OCI-LY7 (cell line): Measurements from ENCODE around the gene HDAC9. TPM values are rescaled to one million over a fixed set of nuclear protein-coding genes. Genes with fewer than 3 reads are reported as not detected.

ENCODE experiments used
- BruUV-seq: library from RNA; stranded (reverse); fragments of 400-500 nt; replicated peaks from 2 replicates; lab custom pipeline; 2021; lab: Mats Ljungman, UMichigan
- CTCF ChIA-PET: fragments of 300-600 bp; sonication (Branson Sonifier 250); formaldehyde crosslinking; loops from one replicate; lab custom pipeline; 2022; ENCODE audit warnings: antibody characterized with exemption; ENCODE audit not compliant: unreplicated experiment; lab: Charles Lee
- POLR2A ChIA-PET: fragments of 300-600 bp; sonication (Branson Sonifier 250); formaldehyde crosslinking; loops from one replicate; lab custom pipeline; 2022; ENCODE audit warnings: antibody characterized with exemption; lab: Charles Lee
- DNase-seq: peaks from one replicate; pipeline ENCODE4 v3.0.0-alpha.2; 2015; ENCODE audit warnings: low spot score
- H2AFZ ChIP-seq: fragments of 200-600 bp; sonication (generic), shearing (Covaris generic); 2 replicates; pipeline ENCODE4 v1.6.1; 2014; ENCODE audit warnings: mild to moderate bottlenecking, antibody characterized with exemption, low read length, moderate library complexity
- H3K27ac ChIP-seq: fragments of 200-600 bp; sonication (generic); 2 replicates; pipeline ENCODE4 v1.5.1; 2014; ENCODE audit warnings: mixed run types, low read depth, mild to moderate bottlenecking, moderate library complexity, low read length, inconsistent platforms; ENCODE audit not compliant: poor library complexity, severe bottlenecking
- H3K36me3 ChIP-seq: fragments of 200-600 bp; sonication (generic); 2 replicates; pipeline ENCODE4 v1.6.1; 2014; ENCODE audit warnings: mild to moderate bottlenecking, antibody characterized with exemption, low read length, moderate library complexity, mixed read lengths; ENCODE audit not compliant: insufficient read depth
- H3K4me1 ChIP-seq: fragments of 200-600 bp; sonication (generic); 2 replicates; pipeline ENCODE4 v1.5.1; 2014; ENCODE audit warnings: mild to moderate bottlenecking, low read length; ENCODE audit not compliant: insufficient read depth, poor library complexity, severe bottlenecking
- H3K4me2 ChIP-seq: fragments of 200-600 bp; sonication (generic); 2 replicates; pipeline ENCODE4 v1.6.1; 2014; ENCODE audit warnings: mild to moderate bottlenecking, low read length
- H3K4me3 ChIP-seq: fragments of 200-600 bp; sonication (generic); 2 replicates; pipeline ENCODE4 v1.5.1; 2014; ENCODE audit warnings: mild to moderate bottlenecking, low read depth, low read length; ENCODE audit not compliant: poor library complexity, severe bottlenecking
- H3K79me2 ChIP-seq: fragments of 200-600 bp; sonication (generic); 2 replicates; pipeline ENCODE4 v1.6.1; 2016; ENCODE audit warnings: low read depth, mild to moderate bottlenecking, low read length, moderate library complexity, mixed read lengths; ENCODE audit not compliant: insufficient read depth
- H3K9me2 ChIP-seq: fragments of 200-600 bp; sonication (generic); 2 replicates; pipeline ENCODE4 v1.6.1; 2016; ENCODE audit warnings: mild to moderate bottlenecking, low read length, mixed read lengths; ENCODE audit not compliant: insufficient read depth
- H3K9me3 ChIP-seq: fragments of 200-600 bp; sonication (generic); 2 replicates; pipeline ENCODE4 v1.6.1; 2014; ENCODE audit warnings: mild to moderate bottlenecking, mixed run types, low read length, mixed read lengths
- H4K20me1 ChIP-seq: fragments of 200-600 bp; sonication (generic); 2 replicates; pipeline ENCODE4 v1.6.1; 2014; ENCODE audit warnings: mild to moderate bottlenecking, antibody characterized with exemption, low read length, moderate library complexity, mixed read lengths; ENCODE audit not compliant: insufficient read depth
- CTCF ChIP-seq: fragments of 200-600 bp; sonication (generic); conservative IDR thresholded peaks from 2 replicates; pipeline ENCODE4 v1.5.1; 2014; ENCODE audit warnings: mild to moderate bottlenecking, antibody characterized with exemption, low read length, moderate library complexity, mixed read lengths
- EZH2phosphoT487 ChIP-seq: fragments of 200-600 bp; sonication (generic); IDR thresholded peaks from 2 replicates; pipeline ENCODE4 v1.6.1; 2018; ENCODE audit warnings: low read depth, borderline replicate concordance, mild to moderate bottlenecking, mixed run types, antibody characterized with exemption, low read length, moderate library complexity, mixed read lengths
- intact Hi-C: fragments of 100-400 bp; cut with micrococcal nuclease; formaldehyde crosslinking; loops from one replicate; pipeline ENCODE4 v1.10.0; 2022; ENCODE audit not compliant: unreplicated experiment
- total RNA-seq, 2 experiments: library from RNA; depleted of rRNA in 1 of 2; stranded (reverse); fragments of >200 nt in 1 of 2; shearing (Covaris generic) in 1 of 2; gene quantifications; 2 replicates each; pipeline ENCODE4 v1.2.3, GENCODE V29; 2014 to 2022

HDAC9 gene
- total RNA-seq, 2 experiments from 2014 or later = 58.8 to 91.7 TPM

- Histone ChIP-seq H3K9me3 (no peaks in the 10 kb centered on the region), H3K4me2 (peak overlapping the region; percentile 95), H2AFZ (peak overlapping the region; percentile 45; the same call in 1 of the 2 replicates), H4K20me1 (no peaks in the 10 kb centered on the region), H3K79me2 (peaks cover 94% of the 10 kb centered on the region), H3K4me3 (peak overlapping the region; percentile 65), H3K4me1 (peaks cover 99% of the 10 kb centered on the region), H3K27ac (peak overlapping the region; percentile 99), H3K9me2 (no peaks in the 10 kb centered on the region), H3K36me3 (0 out of 2 replicates have a peak, but pooled peaks cover 7% of the 10 kb centered on the region)
- TF ChIP-seq CTCF (no peak), EZH2phosphoT487 (no peak)
- intact Hi-C loops = loop anchor here (2.0 to 5.0 kb wide), 2 partner anchors 45 to 1675 kb away; no protein-coding TSS in a partner anchor
- ChIA-PET POLR2A (interaction anchor here (0.6 to 15.1 kb wide), 17 partner anchors 8 to 579 kb away, joined by 3 to 532 read pairs (median 4); partner anchors contain the start of gene HDAC9), CTCF (interaction anchor here (1.4 to 1.6 kb wide), 2 partner anchors 16 to 24 kb away, joined by 3 to 4 read pairs; no protein-coding TSS in a partner anchor)
- peak; percentile 82 for DNase-seq
- no TSS peak for BruUV-seq
Observed at GRCh38 chr7:18521945-18522566, 26.5 kb downstream of the HDAC9 start.

GRCh38 chr7:18524248-18524647 lies 28.7 kb downstream of the HDAC9 start:
- CTCF ChIA-PET = interaction anchor here (0.6 kb wide), 1 partner anchor 9 kb away, joined by 3 read pairs; no protein-coding TSS in a partner anchor
- POLR2A ChIA-PET = interaction anchor here (0.5 to 15.1 kb wide), 5 partner anchors 9 to 639 kb away, joined by 3 to 532 read pairs (median 80); partner anchors contain the start of gene HDAC9
- Histone ChIP-seq H3K9me3 (no peaks in the 10 kb centered on the region), H3K9me2 (no peaks in the 10 kb centered on the region), H3K4me3 (no peak overlapping the region), H3K4me1 (peaks cover 99% of the 10 kb centered on the region), H3K27ac (peak overlapping the region; percentile 34), H3K4me2 (peak overlapping the region; percentile 5), H3K36me3 (0 out of 2 replicates have a peak, but pooled peaks cover 7% of the 10 kb centered on the region), H4K20me1 (no peaks in the 10 kb centered on the region), H2AFZ (peak overlapping the region; percentile 2; the same call in 1 of the 2 replicates), H3K79me2 (peaks cover 94% of the 10 kb centered on the region)
- BruUV-seq = no TSS peak
- DNase-seq = no peak
- intact Hi-C loops = loop anchor here (5.0 kb wide), 1 partner anchor 1673 kb away; no protein-coding TSS in a partner anchor
- TF ChIP-seq CTCF (no peak), EZH2phosphoT487 (no peak)
